DOHH2 (cell line): ENCODE results near the gene EEFSEC.

Source experiments
- H3F3A ChIP-seq: fragments of 200-600 bp; sonication (generic), shearing (Covaris generic); 2 replicates; pipeline ENCODE4 v1.6.0; 2016; ENCODE audit warnings: antibody characterized with exemption, mild to moderate bottlenecking; ENCODE audit not compliant: control insufficient read depth, insufficient read depth
- H3K27ac ChIP-seq: fragments of 200-600 bp; sonication (generic); 2 replicates; pipeline ENCODE4 v1.5.1; 2014; ENCODE audit warnings: low read depth, mild to moderate bottlenecking, low read length, moderate library complexity
- H3K27me3 ChIP-seq: fragments of 200-600 bp; sonication (generic); 2 replicates; pipeline ENCODE4 v1.6.1; 2014; ENCODE audit warnings: mild to moderate bottlenecking, low read length, mixed read lengths; ENCODE audit not compliant: control insufficient read depth
- H3K36me3 ChIP-seq: fragments of 200-600 bp; sonication (generic); 2 replicates; pipeline ENCODE4 v1.6.1; 2014; ENCODE audit warnings: mild to moderate bottlenecking, low read length, moderate library complexity, mixed read lengths; ENCODE audit not compliant: control insufficient read depth
- H3K4me1 ChIP-seq: fragments of 200-600 bp; sonication (generic); 2 replicates; pipeline ENCODE4 v1.6.1; 2014; ENCODE audit warnings: mild to moderate bottlenecking, low read length, mixed read lengths; ENCODE audit not compliant: control insufficient read depth
- H3K4me2 ChIP-seq: fragments of 200-600 bp; sonication (generic); 2 replicates; pipeline ENCODE4 v1.6.0; 2014; ENCODE audit warnings: mild to moderate bottlenecking, low read length, moderate library complexity
- H3K4me3 ChIP-seq: fragments of 200-600 bp; sonication (generic); 2 replicates; pipeline ENCODE4 v1.5.1; 2014; ENCODE audit warnings: mild to moderate bottlenecking, low read length, mixed read lengths
- H3K79me2 ChIP-seq: fragments of 200-600 bp; sonication (generic); 2 replicates; pipeline ENCODE4 v1.6.1; 2014; ENCODE audit warnings: mild to moderate bottlenecking, low read length, mixed read lengths; ENCODE audit not compliant: control insufficient read depth
- H3K9me2 ChIP-seq: fragments of 200-600 bp; sonication (generic); replicated peaks from 2 replicates; pipeline ENCODE4 v1.6.1; 2014; ENCODE audit warnings: mild to moderate bottlenecking, low read length, mixed read lengths; ENCODE audit not compliant: control insufficient read depth
- H3K9me3 ChIP-seq: fragments of 200-600 bp; sonication (generic); 2 replicates; pipeline ENCODE4 v1.6.1; 2014; ENCODE audit warnings: antibody characterized with exemption, low read length, mixed read lengths; ENCODE audit not compliant: control insufficient read depth, insufficient read depth
- H4K20me1 ChIP-seq: fragments of 200-600 bp; sonication (generic); 2 replicates; pipeline ENCODE4 v1.6.0; 2014; ENCODE audit warnings: low read depth, mild to moderate bottlenecking, antibody characterized with exemption, low read length, moderate library complexity; ENCODE audit not compliant: control insufficient read depth, insufficient read depth
- EZH2phosphoT487 ChIP-seq: fragments of 200-600 bp; sonication (generic); IDR thresholded peaks from 2 replicates; pipeline ENCODE4 v1.6.1; 2017; ENCODE audit warnings: borderline replicate concordance, mild to moderate bottlenecking, antibody characterized with exemption, low read length, moderate library complexity, mixed read lengths
- TF ChIP-seq, protein P1 (sequence below): fragments of 200-600 bp; sonication (generic); IDR thresholded peaks from one replicate; pipeline ENCODE4 v1.5.1; 2014; ENCODE audit warnings: antibody characterized with exemption, mild to moderate bottlenecking, low read depth, low read length; ENCODE audit not compliant: poor library complexity, severe bottlenecking

The EEFSEC gene

DNA sequence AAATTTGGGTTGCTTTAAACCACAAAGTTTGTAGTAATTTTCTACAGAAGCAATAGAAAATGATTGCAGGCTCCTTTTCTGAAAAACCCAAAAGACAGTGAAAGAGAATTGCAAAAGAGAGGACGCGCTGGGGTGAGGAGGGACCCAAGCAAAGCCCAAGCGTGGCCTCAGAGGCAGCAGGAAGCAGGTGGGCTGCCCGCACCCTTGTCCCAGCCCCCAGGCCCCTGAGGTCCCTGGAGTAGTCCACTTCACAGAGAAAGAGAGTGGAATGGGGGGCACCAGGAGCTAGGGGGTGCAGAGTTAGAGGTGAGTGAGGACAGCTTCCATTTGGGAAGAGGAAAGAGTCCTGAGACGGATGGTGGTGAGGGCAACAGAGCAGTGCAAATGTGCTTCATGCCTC, 301.8 kb downstream of the EEFSEC start:
- Histone ChIP-seq H3K4me2 (no peak overlapping the region), H3K4me1 (no peaks in the 10 kb centered on the region), H4K20me1 (no peaks in the 10 kb centered on the region), H3K9me3 (no peaks in the 10 kb centered on the region), H3K27ac (no peak overlapping the region), H3K27me3 (peaks cover 11% of the 10 kb centered on the region), H3K36me3 (no peaks in the 10 kb centered on the region), H3K9me2 (no peaks in the 10 kb centered on the region), H3F3A (no peaks in the 10 kb centered on the region), H3K4me3 (no peak overlapping the region), H3K79me2 (no peaks in the 10 kb centered on the region)
- TF ChIP-seq, protein P1, sequence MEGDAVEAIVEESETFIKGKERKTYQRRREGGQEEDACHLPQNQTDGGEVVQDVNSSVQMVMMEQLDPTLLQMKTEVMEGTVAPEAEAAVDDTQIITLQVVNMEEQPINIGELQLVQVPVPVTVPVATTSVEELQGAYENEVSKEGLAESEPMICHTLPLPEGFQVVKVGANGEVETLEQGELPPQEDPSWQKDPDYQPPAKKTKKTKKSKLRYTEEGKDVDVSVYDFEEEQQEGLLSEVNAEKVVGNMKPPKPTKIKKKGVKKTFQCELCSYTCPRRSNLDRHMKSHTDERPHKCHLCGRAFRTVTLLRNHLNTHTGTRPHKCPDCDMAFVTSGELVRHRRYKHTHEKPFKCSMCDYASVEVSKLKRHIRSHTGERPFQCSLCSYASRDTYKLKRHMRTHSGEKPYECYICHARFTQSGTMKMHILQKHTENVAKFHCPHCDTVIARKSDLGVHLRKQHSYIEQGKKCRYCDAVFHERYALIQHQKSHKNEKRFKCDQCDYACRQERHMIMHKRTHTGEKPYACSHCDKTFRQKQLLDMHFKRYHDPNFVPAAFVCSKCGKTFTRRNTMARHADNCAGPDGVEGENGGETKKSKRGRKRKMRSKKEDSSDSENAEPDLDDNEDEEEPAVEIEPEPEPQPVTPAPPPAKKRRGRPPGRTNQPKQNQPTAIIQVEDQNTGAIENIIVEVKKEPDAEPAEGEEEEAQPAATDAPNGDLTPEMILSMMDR = no peak
- no peak for TF ChIP-seq EZH2phosphoT487

DNA sequence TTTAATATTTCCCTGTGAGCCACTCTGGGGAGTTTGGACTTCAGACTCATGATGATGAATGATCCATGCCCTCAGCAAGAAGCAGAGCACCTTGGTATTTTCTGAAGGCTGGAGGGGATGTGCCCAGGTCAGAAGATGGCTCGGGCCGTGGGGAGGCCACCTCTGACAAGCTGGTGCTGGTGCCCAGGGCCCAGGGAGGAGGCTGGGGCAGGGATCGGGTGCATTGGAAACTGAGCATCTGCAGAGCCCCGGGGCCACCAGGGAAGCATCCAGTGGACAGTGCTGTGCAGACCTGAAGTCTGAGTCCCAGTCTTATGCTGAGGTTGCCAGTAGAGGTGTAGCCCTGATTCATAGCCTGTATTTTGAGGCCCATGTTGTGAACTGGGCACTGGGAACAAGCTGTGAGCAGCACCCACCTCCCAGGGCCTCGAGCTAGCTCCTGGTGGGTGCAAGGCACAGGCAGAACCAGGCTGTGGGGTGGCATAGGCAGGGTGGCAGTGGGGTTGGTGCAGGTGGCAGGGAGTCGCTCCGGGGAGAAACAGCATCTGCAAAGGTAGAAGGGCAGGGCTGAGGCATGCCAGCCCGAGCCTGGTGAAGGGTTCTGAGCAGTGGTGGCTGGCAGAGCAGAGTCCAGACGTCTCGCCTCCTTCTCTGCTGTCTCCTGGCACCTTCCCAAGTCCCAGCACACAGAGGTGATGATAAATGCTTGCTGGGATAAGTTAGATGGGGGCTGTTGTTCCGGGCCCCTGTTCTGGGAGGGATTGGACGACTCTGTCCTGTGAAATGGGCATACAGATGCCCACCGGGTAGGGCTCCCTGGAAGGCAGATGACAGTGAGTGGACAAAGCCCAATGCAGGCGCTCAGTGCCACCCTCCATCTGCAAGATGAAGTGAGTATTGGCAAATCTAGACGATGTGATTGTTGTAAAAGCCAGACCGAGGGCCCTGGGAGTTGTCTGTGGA, 302.8 kb downstream of the EEFSEC start:
- Histone ChIP-seq H4K20me1 (no peaks in the 10 kb centered on the region), H3F3A (no peaks in the 10 kb centered on the region), H3K79me2 (no peaks in the 10 kb centered on the region), H3K4me2 (no peak overlapping the region), H3K9me2 (no peaks in the 10 kb centered on the region), H3K9me3 (no peaks in the 10 kb centered on the region), H3K27me3 (peaks cover 11% of the 10 kb centered on the region), H3K27ac (no peak overlapping the region), H3K4me1 (no peaks in the 10 kb centered on the region), H3K4me3 (no peak overlapping the region), H3K36me3 (no peaks in the 10 kb centered on the region)
- TF ChIP-seq, protein P1 = no peak
- no peak for TF ChIP-seq EZH2phosphoT487

DNA sequence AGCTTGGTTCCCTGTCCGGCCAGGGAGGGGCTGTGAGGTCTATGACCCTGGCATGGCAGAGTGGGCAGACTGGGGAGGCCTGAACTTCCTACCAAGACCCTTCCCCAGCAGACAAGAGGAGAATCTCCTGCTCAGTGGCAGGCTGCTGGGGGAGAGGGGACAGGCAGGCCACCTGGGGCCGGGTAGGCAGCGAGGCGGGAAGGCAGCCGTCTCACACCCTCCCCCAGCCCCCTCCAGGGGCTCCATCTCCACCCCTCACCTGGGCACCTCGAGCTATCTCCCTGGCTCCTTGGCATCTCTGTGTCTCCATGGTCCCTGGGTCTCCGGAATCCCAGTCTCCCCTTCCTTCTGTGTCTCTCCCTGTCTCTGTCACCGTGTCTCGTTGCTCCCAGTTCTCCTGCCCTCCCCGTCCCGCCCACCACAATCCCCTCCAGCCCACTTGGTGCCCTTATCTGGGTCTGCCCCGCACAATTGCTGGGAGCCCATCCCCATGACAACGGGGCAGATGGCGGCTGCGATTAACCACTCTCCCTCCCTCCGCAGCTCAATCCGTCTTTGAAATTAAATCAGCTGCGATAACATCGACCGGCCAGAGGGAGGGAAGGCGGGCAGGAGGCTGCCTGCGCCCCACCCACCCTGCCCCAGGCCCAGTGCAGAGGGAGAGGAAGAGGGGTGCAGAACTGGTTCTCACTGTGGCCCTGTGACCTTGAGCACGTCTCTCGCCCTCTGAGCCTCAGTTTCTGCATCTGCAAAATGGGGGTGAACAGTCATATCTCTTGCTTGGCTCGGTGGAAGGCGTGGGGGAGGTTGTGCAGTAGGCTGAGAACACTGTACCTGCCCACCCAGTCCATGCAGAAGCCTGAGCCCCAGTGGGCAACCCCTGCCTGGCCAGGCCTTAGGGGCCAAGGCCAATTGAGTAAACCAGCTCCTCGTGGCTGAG, 303.8 kb downstream of the EEFSEC start:
- Histone ChIP-seq H3K9me3 (no peaks in the 10 kb centered on the region), H3K4me3 (no peak overlapping the region), H3K4me1 (no peaks in the 10 kb centered on the region), H3K79me2 (no peaks in the 10 kb centered on the region), H3K27me3 (peaks cover 11% of the 10 kb centered on the region), H3K9me2 (no peaks in the 10 kb centered on the region), H3K27ac (no peak overlapping the region), H4K20me1 (no peaks in the 10 kb centered on the region), H3K4me2 (no peak overlapping the region), H3F3A (no peaks in the 10 kb centered on the region), H3K36me3 (no peaks in the 10 kb centered on the region)
- no peak for TF ChIP-seq EZH2phosphoT487
- TF ChIP-seq, protein P1 = no peak
